ENCODE results near the gene GPN1.
"Not testable (repeated sequence)": the region's sequence is repeated elsewhere in the genome, so short reads cannot be mapped to it uniquely, and the experiment has no call there.

The GPN1 gene

DNA sequence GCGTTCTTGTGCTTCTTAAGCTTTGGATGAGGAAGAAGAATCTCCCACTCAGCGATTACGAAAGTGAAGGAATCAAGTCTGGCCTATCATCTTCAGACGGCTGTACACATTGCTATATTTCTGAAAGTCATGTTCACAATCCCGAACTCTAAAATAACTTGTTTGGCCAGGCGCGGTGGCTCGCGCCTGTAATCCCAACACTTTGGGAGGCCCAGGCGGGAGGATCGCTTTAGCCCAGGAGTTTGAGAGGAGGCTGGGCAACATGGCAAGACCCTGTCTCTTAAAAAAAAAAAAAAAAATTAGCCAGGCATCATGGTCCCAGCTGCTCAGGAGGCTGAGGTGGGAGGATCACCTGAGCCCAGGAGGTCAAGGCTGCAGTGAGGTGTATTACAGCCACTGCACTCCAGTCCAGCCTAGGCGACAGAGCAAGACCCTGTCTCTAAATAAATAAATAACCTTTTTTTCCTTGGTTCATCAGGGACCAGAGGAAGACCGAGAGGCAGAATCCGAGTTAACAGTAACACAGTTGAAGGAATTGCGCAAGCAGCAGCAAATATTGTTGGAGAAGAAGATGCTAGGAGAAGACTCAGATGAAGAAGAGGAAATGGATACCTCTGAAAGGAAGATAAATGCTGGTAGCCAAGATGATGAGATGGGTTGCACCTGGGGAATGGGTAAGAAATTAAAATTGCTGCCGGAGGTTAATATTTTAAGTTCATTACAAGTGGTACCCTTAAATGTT lies 35.9 kb downstream of the GPN1 start:
- FAIRE-seq, result no peak

GRCh38 chr2:27667446-27667845 lies 38.6 kb downstream of the GPN1 start:
- FAIRE-seq, result no peak
- DNase-seq (ENCODE audit: insufficient read length, low spot score), result no peak

More for the DNA sequence above, 35.9 kb downstream of the GPN1 start:
- DNase-seq (ENCODE audit: insufficient read length, low spot score), result no peak

GRCh38 chr2:27671235-27671634 lies 42.4 kb downstream of the GPN1 start:
- FAIRE-seq, result no peak
- DNase-seq (ENCODE audit: insufficient read length, low spot score), result no peak

GRCh38 chr2:27672723-27673486 lies 44.1 kb downstream of the GPN1 start:
- FAIRE-seq (no peak), DNase-seq (ENCODE audit: insufficient read length, low spot score) (no peak)

GRCh38 chr2:27680571-27680970 lies 51.7 kb downstream of the GPN1 start:
- DNase-seq (ENCODE audit: insufficient read length, low spot score) (no peak), FAIRE-seq (no peak)

- DNase-seq (ENCODE audit: insufficient read length, low spot score) (peak; percentile 13), FAIRE-seq (peak; percentile 81)
Observed at GRCh38 chr2:27681841-27682240, 53.0 kb downstream of the GPN1 start.

DNA sequence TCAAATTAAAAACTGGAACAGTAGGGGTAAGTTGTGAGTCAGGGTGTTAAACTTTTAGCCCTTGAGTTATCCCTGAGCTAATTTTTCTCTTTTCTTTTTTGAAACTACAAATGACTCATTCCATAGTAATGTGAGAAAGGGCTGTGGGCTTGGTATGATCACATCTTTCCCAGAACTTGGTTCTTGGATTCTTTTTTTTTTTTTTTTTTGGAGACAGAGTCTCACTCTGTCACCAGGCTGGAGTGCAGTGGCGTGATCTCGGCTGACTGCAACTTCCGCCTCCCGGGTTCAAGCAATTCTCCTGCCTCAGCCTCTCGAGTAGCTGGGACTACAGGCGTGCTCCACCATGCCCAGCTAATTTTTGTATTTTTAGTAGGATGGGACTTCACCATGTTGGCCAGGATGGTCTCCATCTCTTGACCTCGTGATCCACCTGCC lies 53.5 kb downstream of the GPN1 start:
- FAIRE-seq, result not testable (repeated sequence)
- DNase-seq (ENCODE audit: insufficient read length, low spot score), result peak; percentile 82

- FAIRE-seq (no peak), DNase-seq (ENCODE audit: insufficient read length, low spot score) (peak; percentile 59)
Observed at GRCh38 chr2:27683390-27684071, 54.7 kb downstream of the GPN1 start.

DNA sequence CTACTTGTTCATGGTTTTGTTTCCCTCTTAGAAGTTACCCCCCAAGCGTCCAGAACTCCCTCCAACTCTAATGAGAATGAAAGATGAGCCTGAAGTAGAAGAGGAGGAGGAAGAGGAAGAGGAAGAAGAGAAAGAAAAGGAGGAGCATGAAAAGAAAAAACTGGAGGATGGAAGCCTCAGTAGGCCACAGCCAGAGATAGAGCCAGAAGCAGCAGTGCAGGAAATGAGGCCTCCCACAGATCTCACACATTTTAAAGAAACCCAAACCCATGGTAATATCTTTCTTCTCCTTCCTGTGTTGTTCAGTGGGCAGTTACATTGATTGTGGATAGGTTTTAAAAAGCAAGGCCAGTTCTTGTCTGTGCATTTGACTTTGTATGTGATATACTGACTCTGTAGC lies 56.2 kb downstream of the GPN1 start:
- FAIRE-seq; DNase-seq (ENCODE audit: insufficient read length, low spot score): not testable (repeated sequence)

DNA sequence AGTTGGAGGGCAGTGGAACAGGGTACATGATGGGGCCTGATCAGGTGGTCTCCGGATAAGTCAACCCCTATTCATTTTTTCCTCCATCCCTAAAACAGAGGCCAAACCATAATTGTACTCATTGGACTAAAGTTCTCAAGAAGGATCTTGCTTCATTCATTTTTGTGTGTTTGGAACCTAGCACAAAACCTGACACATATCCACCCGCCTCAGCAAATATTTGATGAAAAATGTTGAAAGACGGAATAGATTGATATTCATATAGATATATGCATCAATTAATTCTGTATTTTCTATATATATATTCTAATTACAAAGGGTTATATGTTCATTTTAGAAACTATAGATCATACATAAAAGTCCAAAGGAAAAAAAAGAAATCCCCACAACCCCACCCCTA lies 56.7 kb downstream of the GPN1 start:
- no peak for DNase-seq (ENCODE audit: insufficient read length, low spot score)
- no peak for FAIRE-seq

- no peak for FAIRE-seq
Observed at GRCh38 chr2:27687232-27687631, 58.4 kb downstream of the GPN1 start.

DNA sequence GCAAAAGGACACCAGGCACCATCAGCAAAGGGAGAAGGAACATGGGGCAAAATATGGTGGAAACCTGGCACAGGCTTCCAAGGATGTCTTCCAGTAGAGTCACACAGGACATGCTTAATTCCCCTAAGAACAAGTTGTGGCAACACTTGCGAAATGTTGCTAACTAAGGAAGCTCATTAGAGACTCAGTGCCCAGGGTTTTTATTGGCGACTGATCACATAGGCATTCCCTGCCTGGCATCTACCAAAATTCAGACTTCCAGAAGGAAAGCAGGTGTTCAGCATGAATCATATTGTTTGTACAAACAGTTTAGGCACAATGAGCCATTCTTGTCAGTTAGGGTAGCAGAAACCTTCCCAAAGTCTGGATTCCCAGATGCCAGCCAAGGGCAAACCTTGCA lies 60.6 kb downstream of the GPN1 start:
- DNase-seq (ENCODE audit: insufficient read length, low spot score) (no peak), FAIRE-seq (no peak)

More at GRCh38 chr2:27687232-27687631, 58.4 kb downstream of the GPN1 start:
- DNase-seq (ENCODE audit: insufficient read length, low spot score), result no peak

DNA sequence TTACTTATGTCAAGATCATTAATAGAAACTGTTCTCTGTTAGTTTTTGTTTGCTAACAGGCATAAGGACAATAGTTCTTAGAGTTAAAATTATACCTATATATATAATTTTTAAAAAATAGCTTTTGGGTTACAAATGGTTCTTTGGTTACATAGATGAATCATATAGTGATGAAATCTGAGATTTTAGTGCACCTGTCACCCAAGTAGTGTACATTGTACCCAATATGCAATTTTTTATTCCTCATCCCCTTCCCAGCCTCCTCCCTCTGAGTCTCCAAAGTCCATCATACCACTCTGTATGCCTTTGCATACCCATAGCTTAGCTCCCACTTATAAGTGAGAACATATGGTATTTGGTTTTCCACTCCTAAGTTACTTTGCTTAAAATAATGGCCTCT lies 61.2 kb downstream of the GPN1 start:
- no peak for FAIRE-seq
- no peak for DNase-seq (ENCODE audit: insufficient read length, low spot score)

GRCh38 chr2:27697660-27698059 lies 68.8 kb downstream of the GPN1 start:
- no peak for FAIRE-seq

More at GRCh38 chr2:27697660-27698059, 68.8 kb downstream of the GPN1 start:
- no peak for DNase-seq (ENCODE audit: insufficient read length, low spot score)
